A549 (cell line): Measurements from ENCODE around the gene STING1. TPM values are rescaled to one million over a fixed set of nuclear protein-coding genes. Genes with fewer than 3 reads are reported as not detected.

Experiments used
- ATAC-seq, 2 experiments: fragments of 200-7000 bp in 1 of 2; fragments of >200 bp in 1 of 2; cut with Nextera tagmentation in 1 of 2; cut with Tn5 transposase in 1 of 2; 3 replicates each; pipeline versions ENCODE4 v1.8.0 to v1.9.1; 2018 to 2020; ENCODE audit warnings: mild to moderate bottlenecking in 1 of 2, moderate library complexity in 1 of 2
- CTCF ChIA-PET: fragments of 300-600 bp; sonication (Branson Sonifier 250); formaldehyde crosslinking; extraction: SDS; loops from one replicate; lab custom pipeline; 2021; ENCODE audit warnings: antibody characterized with exemption, inconsistent platforms; lab: Yijun Ruan, JAX
- POLR2A ChIA-PET: fragments of 350-600 bp; formaldehyde crosslinking; extraction: SDS; loops from one replicate; lab custom pipeline; 2021; ENCODE audit warnings: antibody characterized with exemption, inconsistent platforms; lab: Yijun Ruan, JAX
- DNase-seq, 2 experiments: peaks; one replicate each; pipeline versions ENCODE4 v3.0.0 to v3.0.0-alpha.2; 2011 to 2016; ENCODE audit warnings: low read depth in 1 of 2, low spot score in 1 of 2
- FAIRE-seq: peaks from 2 replicates; lab custom pipeline; 2011; peaks lifted over from hg19 to GRCh38; lab: Jason Lieb, UNC
- H3K27ac ChIP-seq, 2 experiments: fragments of >200 bp; sonication (Bioruptor Twin); formaldehyde crosslinking; 3 replicates each; pipeline ENCODE4 v1.5.1; 2016 to 2017
- H3K4me1 ChIP-seq: fragments of >200 bp; sonication (Bioruptor Twin); formaldehyde crosslinking; 3 replicates; pipeline ENCODE4 v1.6.1; 2016
- H3K4me2 ChIP-seq: fragments of >200 bp; sonication (Bioruptor Twin); formaldehyde crosslinking; 3 replicates; pipeline ENCODE4 v1.6.1; 2016
- H3K4me3 ChIP-seq: fragments of >200 bp; sonication (Bioruptor Twin); formaldehyde crosslinking; 3 replicates; pipeline ENCODE4 v1.5.1; 2016
- H3K9me3 ChIP-seq: fragments of >200 bp; sonication (Bioruptor Twin); formaldehyde crosslinking; 3 replicates; pipeline ENCODE4 v1.6.1; 2016
- CBX2 ChIP-seq: fragments of 200-600 bp; sonication (generic); IDR thresholded peaks from 2 replicates; pipeline ENCODE4 v1.6.1; 2016; ENCODE audit warnings: low read depth, mild to moderate bottlenecking, borderline replicate concordance
- CBX8 ChIP-seq: fragments of 200-600 bp; sonication (generic); IDR thresholded peaks from 2 replicates; pipeline ENCODE4 v1.6.1; 2016
- CEBPB ChIP-seq, 2 experiments: fragments of >200 bp in 1 of 2; sonication (Bioruptor Twin) in 1 of 2; formaldehyde crosslinking in 1 of 2; IDR thresholded peaks; 2 replicates each; pipeline ENCODE4 v1.6.1; 2012 to 2016
- CHD2 ChIP-seq: fragments of 150-350 bp; IDR thresholded peaks from 2 replicates; pipeline ENCODE4 v1.6.1; 2014; ENCODE audit warnings: low read length; ENCODE audit not compliant: partially characterized antibody
- EHMT2 ChIP-seq: fragments of 200-600 bp; sonication (generic); IDR thresholded peaks from 2 replicates; pipeline ENCODE4 v1.6.1; 2016; ENCODE audit warnings: antibody characterized with exemption, low read depth, mild to moderate bottlenecking, moderate library complexity
- FOSB ChIP-seq: fragments of 250-450 bp; sonication (Bioruptor Pico); IDR thresholded peaks from 2 replicates; pipeline ENCODE4 v1.5.0; 2020; ENCODE audit warnings: mild to moderate bottlenecking, moderate library complexity
- FOXS1 ChIP-seq: fragments of 250-450 bp; sonication (Bioruptor Pico); IDR thresholded peaks from 2 replicates; pipeline ENCODE4 v1.5.0; 2020; ENCODE audit warnings: mild to moderate bottlenecking, moderate library complexity
- GATA3 ChIP-seq: IDR thresholded peaks from 2 replicates; pipeline ENCODE4 v1.6.1; 2012; ENCODE audit warnings: borderline replicate concordance
- HOXA7 ChIP-seq: fragments of 250-450 bp; sonication (Bioruptor Pico); IDR thresholded peaks from 2 replicates; pipeline ENCODE4 v1.5.0; 2020; ENCODE audit warnings: mild to moderate bottlenecking, moderate library complexity
- HOXB13 ChIP-seq: fragments of 250-450 bp; sonication (Bioruptor Pico); IDR thresholded peaks from 2 replicates; pipeline ENCODE4 v1.5.0; 2020; ENCODE audit warnings: low read depth, mild to moderate bottlenecking, moderate library complexity
- HOXB5 ChIP-seq: fragments of 250-450 bp; sonication (Bioruptor Pico); IDR thresholded peaks from 2 replicates; pipeline ENCODE4 v1.5.0; 2020; ENCODE audit warnings: mild to moderate bottlenecking, moderate library complexity
- JUN ChIP-seq, 2 experiments: fragments of >200 bp; sonication (Bioruptor Twin); formaldehyde crosslinking; IDR thresholded peaks; 2 replicates in 1 of 2; 3 replicates in 1 of 2; pipeline ENCODE4 v1.6.1; 2016 to 2017
- MAFK ChIP-seq: fragments of 450-650 bp; IDR thresholded peaks from 2 replicates; pipeline ENCODE4 v1.6.1; 2014; ENCODE audit not compliant: partially characterized antibody
- MAZ ChIP-seq: fragments of 150-350 bp; IDR thresholded peaks from 2 replicates; pipeline ENCODE4 v1.6.1; 2014; ENCODE audit warnings: antibody characterized with exemption, low read depth, low read length, borderline replicate concordance
- NFE2L2 ChIP-seq: fragments of 150-350 bp; conservative IDR thresholded peaks from 2 replicates; pipeline ENCODE4 v1.6.1; 2014; ENCODE audit warnings: low read length
- NPAS2 ChIP-seq: fragments of 250-450 bp; sonication (Bioruptor Pico); IDR thresholded peaks from 2 replicates; pipeline ENCODE4 v1.8.0; 2022; ENCODE audit warnings: mild to moderate bottlenecking, moderate library complexity, borderline replicate concordance
- PHF8 ChIP-seq: fragments of 200-600 bp; sonication (generic); IDR thresholded peaks from 2 replicates; pipeline ENCODE4 v1.6.1; 2016; ENCODE audit warnings: low read depth, mild to moderate bottlenecking, antibody characterized with exemption, moderate library complexity, borderline replicate concordance
- POLR2A ChIP-seq: IDR thresholded peaks from 2 replicates; pipeline ENCODE4 v1.6.1; 2012; ENCODE audit warnings: mild to moderate bottlenecking, low read length
- RARB ChIP-seq: fragments of 250-450 bp; sonication (Bioruptor Pico); IDR thresholded peaks from 2 replicates; pipeline ENCODE4 v1.8.0; 2021; ENCODE audit warnings: mild to moderate bottlenecking, moderate library complexity
- REST ChIP-seq: fragments of 200-600 bp; sonication (generic); IDR thresholded peaks from 2 replicates; pipeline ENCODE4 v1.6.1; 2016; ENCODE audit warnings: antibody characterized with exemption, mild to moderate bottlenecking, moderate library complexity
- RFX5 ChIP-seq: fragments of 450-650 bp; IDR thresholded peaks from 2 replicates; pipeline ENCODE4 v1.7.1; 2014; ENCODE audit warnings: antibody characterized with exemption, mild to moderate bottlenecking, moderate library complexity
- RNF2 ChIP-seq: fragments of 200-600 bp; sonication (generic); IDR thresholded peaks from 2 replicates; pipeline ENCODE4 v1.6.1; 2016; ENCODE audit warnings: low read depth, mild to moderate bottlenecking, antibody characterized with exemption, moderate library complexity, borderline replicate concordance
- TFCP2L1 ChIP-seq: fragments of 250-450 bp; sonication (Bioruptor Pico); IDR thresholded peaks from 2 replicates; pipeline ENCODE4 v1.5.0; 2021; ENCODE audit warnings: mild to moderate bottlenecking
- ZNF302 ChIP-seq: fragments of 250-450 bp; sonication (Bioruptor Pico); IDR thresholded peaks from 2 replicates; pipeline ENCODE4 v1.9.0; 2021; ENCODE audit warnings: inconsistent platforms, mild to moderate bottlenecking, moderate library complexity
- ZSCAN20 ChIP-seq: fragments of 250-450 bp; sonication (Bioruptor Pico); IDR thresholded peaks from 2 replicates; pipeline ENCODE4 v1.8.0; 2022; ENCODE audit warnings: mild to moderate bottlenecking, moderate library complexity
- WGBS: methylation state at CpG from one replicate; pipeline ENCODE4 v1.1.6; 2017; ENCODE audit errors: missing lambda C conversion rate; 5-methylcytosine and 5-hydroxymethylcytosine counted together
- polyA plus RNA-seq, 4 experiments: library from polyadenylated mRNA; depleted of rRNA in 3 of 4; stranded (reverse); fragments of >200 nt; fragmentation: RNase III in 1 of 4; extraction: RNeasy Plus Mini Kit Qiagen cat#74134 plus additional on column Dnase treatment in 1 of 4; gene quantifications; 2 replicates in 3 of 4; 3 replicates in 1 of 4; pipeline ENCODE4 v1.2.3, GENCODE V29; 2011 to 2017
- TF ChIP-seq, protein P1 (sequence below): fragments of >200 bp; sonication (Bioruptor Twin); formaldehyde crosslinking; IDR thresholded peaks from 3 replicates; pipeline ENCODE4 v1.5.1; 2016
- TF ChIP-seq, protein P2 (sequence below): fragments of 450-650 bp; IDR thresholded peaks from 2 replicates; pipeline ENCODE4 v1.6.1; 2014; ENCODE audit warnings: antibody characterized with exemption

Gene STING1
- polyA plus RNA-seq, 2 of the 4 experiments (the other 2 are of a cell fraction): 0.72 to 0.92 TPM

GRCh38 chr5:139430015-139430414, 52.5 kb downstream of the STING1 start:
- H3K4me2 ChIP-seq: no peak overlapping the region
- ATAC-seq: no peak
- 69% methylated on average over 2 of the region's 2 CpGs for WGBS
- H3K4me3 ChIP-seq: no peak overlapping the region
- CTCF ChIA-PET: interaction anchor here (0.7 to 1.7 kb wide), 9 partner anchors 8 to 336 kb away, joined by 3 to 10 read pairs (median 4); partner anchors contain the start of gene DNAJC18
- no peaks in the 10 kb centered on the region for H3K9me3 ChIP-seq
- POLR2A ChIA-PET: interaction anchor here (0.9 kb wide), 1 partner anchor 9 kb away, joined by 3 read pairs; the partner anchor contains the start of gene DNAJC18
- DNase-seq: no peak
- no peak for FAIRE-seq
- no peaks in the 10 kb centered on the region for H3K4me1 ChIP-seq
- H3K27ac ChIP-seq: no peak overlapping the region
- no peak for TF ChIP-seq RARB (CRISPR knock-in tag)
- TF ChIP-seq NFE2L2: no peak
- no peak for TF ChIP-seq EHMT2
- TF ChIP-seq ZNF302 (CRISPR knock-in tag): no peak
- no peak for TF ChIP-seq PHF8
- TF ChIP-seq HOXA7 (CRISPR knock-in tag): no peak
- TF ChIP-seq MAFK: no peak
- TF ChIP-seq CBX8: no peak
- TF ChIP-seq REST: no peak
- no peak for TF ChIP-seq CBX2
- no peak for TF ChIP-seq POLR2A
- TF ChIP-seq, protein P1, sequence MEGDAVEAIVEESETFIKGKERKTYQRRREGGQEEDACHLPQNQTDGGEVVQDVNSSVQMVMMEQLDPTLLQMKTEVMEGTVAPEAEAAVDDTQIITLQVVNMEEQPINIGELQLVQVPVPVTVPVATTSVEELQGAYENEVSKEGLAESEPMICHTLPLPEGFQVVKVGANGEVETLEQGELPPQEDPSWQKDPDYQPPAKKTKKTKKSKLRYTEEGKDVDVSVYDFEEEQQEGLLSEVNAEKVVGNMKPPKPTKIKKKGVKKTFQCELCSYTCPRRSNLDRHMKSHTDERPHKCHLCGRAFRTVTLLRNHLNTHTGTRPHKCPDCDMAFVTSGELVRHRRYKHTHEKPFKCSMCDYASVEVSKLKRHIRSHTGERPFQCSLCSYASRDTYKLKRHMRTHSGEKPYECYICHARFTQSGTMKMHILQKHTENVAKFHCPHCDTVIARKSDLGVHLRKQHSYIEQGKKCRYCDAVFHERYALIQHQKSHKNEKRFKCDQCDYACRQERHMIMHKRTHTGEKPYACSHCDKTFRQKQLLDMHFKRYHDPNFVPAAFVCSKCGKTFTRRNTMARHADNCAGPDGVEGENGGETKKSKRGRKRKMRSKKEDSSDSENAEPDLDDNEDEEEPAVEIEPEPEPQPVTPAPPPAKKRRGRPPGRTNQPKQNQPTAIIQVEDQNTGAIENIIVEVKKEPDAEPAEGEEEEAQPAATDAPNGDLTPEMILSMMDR: no peak
- TF ChIP-seq RFX5: no peak
- no peak for TF ChIP-seq FOSB
- no peak for TF ChIP-seq HOXB13 (CRISPR knock-in tag)
- no peak for TF ChIP-seq RNF2
- TF ChIP-seq FOXS1: no peak
- TF ChIP-seq TFCP2L1: no peak
- TF ChIP-seq GATA3: no peak

DNA sequence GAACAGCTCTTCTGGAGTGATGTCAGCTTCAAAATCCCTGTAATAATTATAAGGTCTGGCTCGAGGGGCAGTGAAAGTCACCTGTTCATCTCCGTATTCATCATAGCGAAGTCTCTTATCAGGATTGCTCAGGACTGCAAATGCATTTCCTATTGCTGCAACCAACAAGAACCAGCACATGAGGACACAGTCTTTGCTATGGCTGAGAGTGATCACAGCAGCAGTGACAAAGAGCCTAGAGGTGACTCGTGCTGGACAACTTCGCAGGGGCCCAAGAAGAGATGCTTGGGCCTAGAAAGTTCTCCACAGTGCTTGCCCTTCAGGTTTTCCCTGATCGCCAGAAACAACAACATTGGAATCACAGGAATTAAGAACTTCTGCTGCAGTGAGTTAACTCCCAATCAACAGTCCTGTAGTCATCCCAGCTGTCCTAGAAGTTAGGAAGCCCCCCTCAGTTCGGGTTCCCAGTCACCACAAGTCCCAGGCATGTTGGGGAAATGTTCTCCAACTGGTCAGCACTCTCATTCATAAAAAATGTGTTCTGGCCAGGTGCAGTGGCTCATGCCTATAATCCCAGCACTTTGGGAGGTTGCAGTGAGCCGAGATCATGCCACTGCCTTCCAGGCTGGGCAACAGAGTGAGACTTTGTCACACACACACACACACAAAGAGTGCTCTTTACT, 56.2 kb downstream of the STING1 start:
- FAIRE-seq (no peak), ATAC-seq (no peak), DNase-seq (no peak)
- no peak overlapping the region for H3K27ac ChIP-seq
- H3K4me1 ChIP-seq: no peaks in the 10 kb centered on the region
- H3K4me2 ChIP-seq: no peak overlapping the region
- 66% methylated on average over 8 of the region's 8 CpGs for WGBS
- no peak overlapping the region for H3K4me3 ChIP-seq
- ChIA-PET CTCF (interaction anchor here (7.8 to 13.8 kb wide), 2 partner anchors 10 to 91 kb away, joined by 88 to 392 read pairs; partner anchors contain the start of gene DNAJC18), POLR2A (no interaction called here)
- no peaks in the 10 kb centered on the region for H3K9me3 ChIP-seq
- TF ChIP-seq, protein P2, sequence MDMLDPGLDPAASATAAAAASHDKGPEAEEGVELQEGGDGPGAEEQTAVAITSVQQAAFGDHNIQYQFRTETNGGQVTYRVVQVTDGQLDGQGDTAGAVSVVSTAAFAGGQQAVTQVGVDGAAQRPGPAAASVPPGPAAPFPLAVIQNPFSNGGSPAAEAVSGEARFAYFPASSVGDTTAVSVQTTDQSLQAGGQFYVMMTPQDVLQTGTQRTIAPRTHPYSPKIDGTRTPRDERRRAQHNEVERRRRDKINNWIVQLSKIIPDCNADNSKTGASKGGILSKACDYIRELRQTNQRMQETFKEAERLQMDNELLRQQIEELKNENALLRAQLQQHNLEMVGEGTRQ: no peak
- no peak for TF ChIP-seq CEBPB (IDR thresholded peaks at IDR 0.05)
- no peak for TF ChIP-seq ZSCAN20 (CRISPR knock-in tag)
- no peak for TF ChIP-seq JUN (IDR thresholded peaks at IDR 0.05)
- TF ChIP-seq CHD2: no peak
- TF ChIP-seq REST: no peak
- TF ChIP-seq NFE2L2: no peak
- TF ChIP-seq HOXB5: no peak
- no peak for TF ChIP-seq HOXA7 (CRISPR knock-in tag)
- TF ChIP-seq NPAS2: no peak
- TF ChIP-seq MAZ: no peak
